RCC 7860 (cell line): ENCODE results near the gene ZNF25.
A peak's percentile ranks its signal among the peaks of the same experiment; 100 is the strongest.
"Not testable (repeated sequence)": the region's sequence is repeated elsewhere in the genome, so short reads cannot be mapped to it uniquely, and the experiment has no call there.

Experiments
- DNase-seq: peaks from one replicate; pipeline ENCODE4 v3.0.0-alpha.2; 2015; ENCODE audit warnings: low spot score
- FAIRE-seq: peaks from 2 replicates; lab custom pipeline; 2012; peaks lifted over from hg19 to GRCh38; lab: Jason Lieb, UNC

ZNF25 gene

DNA sequence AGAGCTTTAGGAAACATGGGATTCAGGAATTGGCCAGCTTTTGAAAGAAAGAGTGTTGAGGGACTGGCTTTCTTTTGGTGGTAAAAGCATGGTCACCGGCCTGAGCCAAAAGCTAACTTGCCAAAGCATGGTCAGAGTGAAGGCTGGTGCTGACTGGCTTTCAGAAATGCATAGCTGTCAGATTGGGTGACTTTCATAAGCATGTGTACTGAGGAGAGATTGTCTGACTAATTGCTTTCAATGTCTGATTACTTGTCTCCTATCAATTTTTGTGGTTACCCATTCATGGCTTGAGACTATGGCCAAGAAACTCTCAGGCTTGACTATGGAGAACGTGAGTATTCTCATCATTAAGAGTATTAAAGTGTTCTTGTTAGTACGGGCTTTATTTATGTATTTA is 28.2 kb downstream of the ZNF25 start:
- FAIRE-seq = no peak

DNA sequence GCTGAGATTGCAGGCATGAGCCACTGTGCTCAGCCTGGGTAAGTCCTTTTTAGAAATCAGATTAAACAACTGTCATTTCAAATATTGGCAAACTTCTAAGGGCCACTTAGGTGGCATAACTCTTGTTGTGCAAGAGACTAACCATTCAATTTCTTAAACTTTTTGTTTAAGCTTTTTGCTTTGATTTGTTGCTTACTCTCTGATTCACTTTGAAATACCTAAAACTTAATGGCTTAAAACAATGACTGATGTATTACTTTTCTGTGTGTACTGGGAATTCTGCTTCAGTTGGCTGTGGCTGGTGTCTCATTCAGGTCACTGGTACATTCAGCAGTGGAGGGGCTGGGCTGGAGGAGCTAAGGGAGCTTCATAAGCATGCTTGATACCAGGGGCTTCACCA is 28.9 kb downstream of the ZNF25 start:
- FAIRE-seq (peak; percentile 75), DNase-seq (peak; percentile 73)

More for the DNA sequence above, 28.2 kb downstream of the ZNF25 start:
- DNase-seq = peak; percentile 57

DNA sequence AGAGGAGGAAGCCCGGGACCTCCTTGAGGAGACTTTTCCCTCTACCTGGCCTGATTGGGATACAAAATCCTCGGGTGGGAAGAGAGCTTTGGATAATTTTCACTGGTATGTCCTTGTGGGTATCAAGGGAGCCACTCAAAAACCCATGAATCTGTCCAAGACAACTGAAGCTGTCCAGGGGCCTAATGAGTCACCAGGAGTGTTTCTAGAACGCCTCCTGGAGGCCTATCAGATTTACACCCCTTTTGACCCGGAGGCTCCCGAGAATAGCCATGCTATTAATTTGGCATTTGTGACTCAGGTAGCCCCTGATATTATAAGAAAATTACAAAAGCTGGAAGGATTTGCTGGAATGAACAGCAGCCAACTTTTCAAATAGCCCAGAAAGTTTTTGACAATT is 38.6 kb downstream of the ZNF25 start:
- no peak for DNase-seq
- FAIRE-seq = no peak

DNA sequence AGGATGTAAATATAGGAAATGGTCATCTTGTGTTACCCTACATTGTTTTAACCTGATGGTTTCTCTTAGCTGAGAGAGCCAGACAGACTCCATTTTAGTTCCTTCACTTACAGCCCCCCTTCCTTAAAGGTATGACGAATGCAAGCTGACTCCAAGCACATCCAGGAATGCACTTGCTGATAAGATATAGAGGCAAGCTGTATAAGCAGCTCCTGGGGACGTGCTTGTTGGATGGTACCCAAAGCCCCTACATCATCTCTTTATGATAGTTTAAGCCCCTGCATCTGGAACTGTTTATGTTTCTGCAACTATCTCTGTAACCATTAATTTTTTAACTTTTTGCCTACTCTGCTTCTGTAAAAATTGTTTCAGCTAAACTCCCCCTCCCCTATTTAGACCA is 41.7 kb downstream of the ZNF25 start:
- no peak for FAIRE-seq

DNA sequence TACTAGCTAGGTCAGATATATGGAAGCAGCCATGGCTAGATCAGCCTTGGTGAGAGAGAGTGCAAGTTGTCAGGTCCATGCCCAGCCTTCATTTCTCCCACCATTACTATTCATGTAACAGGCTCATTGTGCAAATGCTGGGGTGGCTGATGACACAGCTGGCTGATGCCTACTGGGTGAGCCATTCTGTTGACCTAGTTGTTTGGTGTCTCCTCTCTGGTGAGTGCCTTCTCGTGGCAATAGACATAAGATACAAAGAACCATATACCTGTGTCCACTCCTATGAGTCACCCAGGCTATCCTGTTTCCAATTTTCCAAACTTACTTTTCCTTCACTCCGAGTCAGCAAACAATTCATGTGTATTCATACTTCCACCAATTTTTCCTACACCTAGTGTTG is 46.0 kb downstream of the ZNF25 start:
- DNase-seq (no peak), FAIRE-seq (no peak)

More for the DNA sequence above, 41.7 kb downstream of the ZNF25 start:
- no peak for DNase-seq

DNA sequence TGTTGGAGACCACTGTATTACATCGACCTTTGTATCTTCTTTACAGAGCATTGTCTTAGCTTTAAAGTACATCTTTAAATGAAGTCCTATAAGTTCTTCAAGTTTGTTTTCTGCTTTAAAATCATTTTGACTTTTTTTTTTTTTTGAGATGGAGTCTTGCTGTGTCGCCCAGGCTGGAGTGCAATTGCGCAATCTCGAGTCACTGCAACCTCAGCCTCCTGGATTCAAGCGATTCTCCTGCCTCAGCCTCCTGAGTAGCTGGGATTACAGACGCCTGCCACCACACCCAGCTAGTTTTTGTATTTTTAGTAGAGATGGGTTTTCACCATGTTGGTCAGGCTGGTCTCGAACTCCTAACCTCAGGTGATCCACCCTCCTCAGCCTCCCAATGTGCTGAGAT is 68.3 kb downstream of the ZNF25 start:
- not testable (repeated sequence) for FAIRE-seq, DNase-seq

DNA sequence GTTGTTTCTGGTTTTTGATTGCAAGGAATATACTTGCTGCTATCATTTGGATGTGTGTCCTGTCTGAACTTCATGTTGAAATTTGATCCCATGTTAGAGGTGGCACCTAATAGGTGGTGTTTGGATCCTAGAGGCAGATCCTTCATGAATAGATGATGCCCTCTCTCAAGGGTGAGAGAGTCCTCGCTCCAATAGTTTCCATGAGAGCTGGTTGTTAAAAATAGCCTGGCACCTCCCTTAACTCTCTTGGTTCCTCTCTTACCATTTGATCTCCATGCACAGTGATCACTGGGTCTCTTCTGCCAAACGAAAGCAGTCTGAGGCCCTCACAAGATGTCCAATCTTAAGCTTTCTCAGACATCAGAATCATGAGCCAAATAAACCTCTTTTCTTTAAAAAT is 70.1 kb downstream of the ZNF25 start:
- no peak for DNase-seq
- no peak for FAIRE-seq
